Kidney (tissue), 14 donors: Measurements from ENCODE around the gene TNFAIP2. TPM values are rescaled to one million over a fixed set of nuclear protein-coding genes. Genes with fewer than 3 reads are reported as not detected.
"Not testable (repeated sequence)": the region's sequence is repeated elsewhere in the genome, so short reads cannot be mapped to it uniquely, and the experiment has no call there.

Experiments used
- DNase-seq, 5 donors: peaks; one replicate each; pipeline ENCODE4 v3.0.0-alpha.2; 2013 to 2020
- FAIRE-seq: peaks from 2 replicates; lab custom pipeline; 2012; peaks lifted over from hg19 to GRCh38; lab: Jason Lieb, UNC
- H3K27ac ChIP-seq, 2 donors: one replicate each; pipeline ENCODE4 v1.7.0; 2013; ENCODE audit warnings: low read depth in 2 of 2, low read length in 2 of 2, inconsistent platforms in 1 of 2
- H3K27me3 ChIP-seq: one replicate; pipeline ENCODE4 v1.7.1; 2013; ENCODE audit warnings: low read length, inconsistent platforms; ENCODE audit not compliant: control insufficient read depth, insufficient read depth
- H3K36me3 ChIP-seq, 3 donors: one replicate each; pipeline versions ENCODE4 v1.7.0 to v1.7.1; 2013; ENCODE audit warnings: low read length in 3 of 3, control low read depth in 1 of 3, inconsistent platforms in 1 of 3; ENCODE audit not compliant: insufficient read depth in 3 of 3, control insufficient read depth in 2 of 3
- H3K4me1 ChIP-seq, 3 donors: one replicate each; pipeline versions ENCODE4 v1.7.0 to v1.7.1; 2013; ENCODE audit warnings: low read length in 3 of 3, inconsistent platforms in 1 of 3, low read depth in 1 of 3; ENCODE audit not compliant: control insufficient read depth in 2 of 3, insufficient read depth in 2 of 3
- H3K4me3 ChIP-seq, 3 donors: one replicate each; pipeline versions ENCODE4 v1.7.0 to v1.8.1; 2013; ENCODE audit warnings: low read length in 3 of 3, control low read depth in 1 of 3, inconsistent platforms in 1 of 3
- H3K9ac ChIP-seq, 3 donors: one replicate each; pipeline versions ENCODE4 v1.7.0 to v1.7.1; 2013; ENCODE audit warnings: low read length in 3 of 3, control low read depth in 1 of 3, inconsistent platforms in 1 of 3
- H3K9me3 ChIP-seq, 3 donors: one replicate each; pipeline versions ENCODE4 v1.7.0 to v1.7.1; 2013; ENCODE audit warnings: low read length in 3 of 3, control low read depth in 1 of 3, inconsistent platforms in 1 of 3; ENCODE audit not compliant: control insufficient read depth in 2 of 3, insufficient read depth in 1 of 3
- intact Hi-C: fragments of 100-400 bp; cut with DNase I; formaldehyde crosslinking; loops from one replicate; pipeline ENCODE4 v1.11.1; 2022
- polyA plus RNA-seq: library from polyadenylated mRNA; stranded (reverse); fragments of 350-450 nt; fragmentation: Illumina TruSeq; extraction: RNeasy Lipid Tissue Mini Kit (QIAGEN cat#74804); gene quantifications from one replicate; pipeline ENCODE4 v1.2.3, GENCODE V29; 2014; ENCODE audit warnings: low read depth, low replicate concordance; ENCODE audit not compliant: insufficient read depth
- total RNA-seq: library from RNA; stranded (reverse); fragmentation: NEBNext Ultra II Directional; extraction: Animal tissue kit (Norgen Biotek cat#: 25700); gene quantifications from one replicate; pipeline ENCODE4 v1.2.1, GENCODE V29; 2021
- TF ChIP-seq, protein P1 (sequence below): IDR thresholded peaks from 3 replicates; pipeline ENCODE4 v1.5.1; 2012; ENCODE audit warnings: mild to moderate bottlenecking, moderate library complexity, borderline replicate concordance; ENCODE audit not compliant: insufficient read depth; ENCODE audit errors: extremely low read depth
- donor health status: control.
- donor health status: control.
- donor health status: control.
- donor health status: control.
- donor health status: control.
- donor health status: DM: yes; HTN: yes; CAD: no.
- donor health status: Normal renal cell carcinoma (clear cell type).

TNFAIP2 gene
- total and polyA plus RNA-seq, 2 donors from 2014 or later: 42.9 to 301 TPM

DNA sequence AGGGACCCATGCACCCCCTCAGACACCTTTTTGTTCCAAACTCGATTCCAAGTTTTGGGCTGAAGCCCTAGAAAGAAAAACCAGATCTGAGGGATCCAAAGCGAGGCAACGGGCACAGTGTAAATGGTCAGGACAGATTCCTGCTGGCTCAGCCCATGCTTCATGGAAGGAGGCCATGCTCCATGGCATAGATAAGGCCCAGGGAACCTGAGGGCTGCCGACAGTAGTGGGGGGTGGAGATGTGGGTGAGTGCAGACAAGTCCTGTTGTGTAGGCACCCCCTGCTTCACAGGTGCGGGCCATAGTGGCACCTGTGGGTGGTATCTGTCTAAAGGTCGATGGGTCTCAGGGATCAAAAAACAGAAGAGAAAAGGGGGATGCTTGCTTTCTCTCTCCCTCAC is 42.1 kb downstream of the TNFAIP2 start:
- DNase-seq: peak in 1 of 5 donors; percentile 9
- Histone ChIP-seq H3K36me3 (no peaks in the 10 kb centered on the region), H3K27ac (no peak overlapping the region), H3K9me3 (peaks cover 0 to 22% (median 3%) of the 10 kb centered on the region in 3 donors), H3K27me3 (no peaks in the 10 kb centered on the region), H3K4me1 (peaks cover 0 to 20% (median 13%) of the 10 kb centered on the region in 3 donors), H3K9ac (no peak overlapping the region), H3K4me3 (no peak overlapping the region)
- intact Hi-C loops: no loop called here
- TF ChIP-seq, protein P1, sequence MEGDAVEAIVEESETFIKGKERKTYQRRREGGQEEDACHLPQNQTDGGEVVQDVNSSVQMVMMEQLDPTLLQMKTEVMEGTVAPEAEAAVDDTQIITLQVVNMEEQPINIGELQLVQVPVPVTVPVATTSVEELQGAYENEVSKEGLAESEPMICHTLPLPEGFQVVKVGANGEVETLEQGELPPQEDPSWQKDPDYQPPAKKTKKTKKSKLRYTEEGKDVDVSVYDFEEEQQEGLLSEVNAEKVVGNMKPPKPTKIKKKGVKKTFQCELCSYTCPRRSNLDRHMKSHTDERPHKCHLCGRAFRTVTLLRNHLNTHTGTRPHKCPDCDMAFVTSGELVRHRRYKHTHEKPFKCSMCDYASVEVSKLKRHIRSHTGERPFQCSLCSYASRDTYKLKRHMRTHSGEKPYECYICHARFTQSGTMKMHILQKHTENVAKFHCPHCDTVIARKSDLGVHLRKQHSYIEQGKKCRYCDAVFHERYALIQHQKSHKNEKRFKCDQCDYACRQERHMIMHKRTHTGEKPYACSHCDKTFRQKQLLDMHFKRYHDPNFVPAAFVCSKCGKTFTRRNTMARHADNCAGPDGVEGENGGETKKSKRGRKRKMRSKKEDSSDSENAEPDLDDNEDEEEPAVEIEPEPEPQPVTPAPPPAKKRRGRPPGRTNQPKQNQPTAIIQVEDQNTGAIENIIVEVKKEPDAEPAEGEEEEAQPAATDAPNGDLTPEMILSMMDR: no peak
- no peak for FAIRE-seq

DNA sequence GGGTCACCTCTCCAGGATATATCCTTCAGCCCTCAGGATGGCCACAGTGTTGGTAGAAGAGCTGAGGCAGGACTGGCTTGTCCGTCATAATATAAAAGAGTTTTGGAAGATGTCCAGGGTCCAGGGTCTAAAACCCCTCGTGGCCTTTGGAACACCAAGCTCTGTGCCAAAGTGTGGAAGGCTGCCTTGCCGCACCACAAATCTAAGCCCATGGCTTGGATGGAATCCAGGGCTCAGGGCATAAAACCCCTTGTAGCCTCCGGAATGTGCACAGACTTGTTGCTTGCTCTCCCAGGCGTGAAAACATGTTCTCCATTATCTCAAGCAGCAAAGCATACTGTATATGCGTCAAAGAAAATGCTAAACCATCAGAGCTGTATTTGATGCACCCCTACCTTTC is 46.7 kb downstream of the TNFAIP2 start:
- TF ChIP-seq, protein P1: no peak
- intact Hi-C loops: loop anchor here (10.0 kb wide), 1 partner anchor 65 kb away; no protein-coding TSS in a partner anchor
- no peaks in the 10 kb centered on the region for H3K36me3 ChIP-seq
- no peaks in the 10 kb centered on the region for H3K27me3 ChIP-seq
- peak overlapping the region in 2 of 3 donors; percentile 12 to 27 for H3K4me3 ChIP-seq
- no peak overlapping the region for H3K9ac ChIP-seq
- DNase-seq: peak in 1 of 5 donors; percentile 7
- peaks cover 0 to 44% (median 4%) of the 10 kb centered on the region in 3 donors for H3K9me3 ChIP-seq
- no peak for FAIRE-seq
- peaks cover 0 to 9% (median 5%) of the 10 kb centered on the region in 3 donors for H3K4me1 ChIP-seq
- peak overlapping the region; percentile 60 to 75 for H3K27ac ChIP-seq

DNA sequence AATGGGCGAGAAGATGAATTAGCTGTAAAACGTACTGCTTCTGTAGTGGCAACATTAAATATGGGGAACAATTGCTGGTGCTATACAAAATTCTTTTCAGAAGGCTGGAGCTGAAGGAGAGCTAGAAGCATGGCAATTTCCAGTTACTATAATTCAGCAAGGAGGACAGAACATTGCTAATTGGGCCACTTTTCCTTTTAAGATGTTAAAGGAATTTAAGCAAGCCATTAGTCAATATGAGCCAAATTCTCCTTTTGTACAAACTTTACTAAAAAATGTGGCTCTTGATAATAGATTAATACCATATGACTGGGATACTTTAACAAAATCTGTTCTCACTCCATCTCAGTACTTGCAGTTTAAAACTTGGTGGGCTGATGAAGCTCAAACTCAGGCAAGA is 47.9 kb downstream of the TNFAIP2 start:
- FAIRE-seq, H3K9ac ChIP-seq: not testable (repeated sequence)

DNA sequence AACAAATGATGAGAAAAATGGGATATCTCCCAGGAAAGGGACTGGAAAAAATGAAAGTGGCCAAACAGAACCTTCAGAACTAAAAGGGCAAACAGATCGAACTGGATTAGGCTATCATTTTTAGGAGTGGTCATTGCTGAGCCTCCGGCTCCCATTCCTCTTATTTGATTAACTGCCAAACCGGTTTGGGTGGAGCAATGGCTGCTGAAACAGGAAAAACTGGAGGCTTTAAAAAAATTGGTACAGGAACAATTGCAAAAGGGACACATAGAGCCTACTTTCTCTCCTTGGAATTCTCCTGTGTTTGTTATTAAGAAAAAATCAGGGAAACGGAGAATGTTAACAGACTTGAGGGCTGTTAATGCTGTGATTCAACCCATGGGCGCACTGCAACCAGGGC is 49.7 kb downstream of the TNFAIP2 start:
- TF ChIP-seq, protein P1: no peak
- H3K27ac ChIP-seq: no peak overlapping the region
- FAIRE-seq: no peak
- peaks cover 0 to 6% (median 5%) of the 10 kb centered on the region in 3 donors for H3K4me1 ChIP-seq
- no peaks in the 10 kb centered on the region for H3K27me3 ChIP-seq
- intact Hi-C loops: loop anchor here (10.0 kb wide), 1 partner anchor 68 kb away; no protein-coding TSS in a partner anchor
- no peak overlapping the region for H3K4me3 ChIP-seq
- H3K9me3 ChIP-seq: peaks cover 0 to 51% (median 4%) of the 10 kb centered on the region in 3 donors
- no peak overlapping the region for H3K9ac ChIP-seq
- H3K36me3 ChIP-seq: no peaks in the 10 kb centered on the region
- DNase-seq: no peak

More for the DNA sequence above, 47.9 kb downstream of the TNFAIP2 start:
- Histone ChIP-seq H3K9me3 (peaks cover 0 to 51% (median 4%) of the 10 kb centered on the region in 3 donors), H3K27ac (peak overlapping the region in 1 of 2 donors; percentile 75), H3K4me3 (peak overlapping the region in 1 of 3 donors; percentile 27)
- H3K36me3 ChIP-seq, DNase-seq, H3K4me1 ChIP-seq, H3K27me3 ChIP-seq: not testable (repeated sequence)
- intact Hi-C loops: loop anchor here (10.0 kb wide), 1 partner anchor 66 kb away; no protein-coding TSS in a partner anchor

DNA sequence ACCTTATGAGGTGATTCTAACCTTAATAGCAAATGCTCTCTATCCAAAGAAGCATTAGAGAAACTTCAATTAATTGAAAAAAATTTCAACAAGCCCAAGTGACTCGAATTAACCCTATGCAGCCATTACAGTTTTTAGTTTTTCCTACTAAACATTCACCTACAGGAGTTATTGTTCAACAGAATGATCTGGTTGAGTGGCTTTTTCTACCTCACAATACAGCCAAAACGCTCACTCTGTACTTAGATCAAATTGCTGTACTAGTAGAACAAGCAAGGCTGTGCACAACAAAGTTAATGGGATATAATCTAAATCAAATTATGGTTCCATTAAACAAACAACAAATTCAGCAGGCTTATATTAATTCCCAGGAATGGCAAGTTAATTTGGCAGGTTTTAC is 50.6 kb downstream of the TNFAIP2 start:
- not testable (repeated sequence) for DNase-seq, H3K4me1 ChIP-seq, H3K4me3 ChIP-seq, H3K27me3 ChIP-seq, H3K9ac ChIP-seq, FAIRE-seq, H3K36me3 ChIP-seq, H3K27ac ChIP-seq
- H3K9me3 ChIP-seq: peaks cover 0 to 44% (median 4%) of the 10 kb centered on the region in 3 donors
- intact Hi-C loops: loop anchor here (10.0 kb wide), 1 partner anchor 69 kb away; no protein-coding TSS in a partner anchor

DNA sequence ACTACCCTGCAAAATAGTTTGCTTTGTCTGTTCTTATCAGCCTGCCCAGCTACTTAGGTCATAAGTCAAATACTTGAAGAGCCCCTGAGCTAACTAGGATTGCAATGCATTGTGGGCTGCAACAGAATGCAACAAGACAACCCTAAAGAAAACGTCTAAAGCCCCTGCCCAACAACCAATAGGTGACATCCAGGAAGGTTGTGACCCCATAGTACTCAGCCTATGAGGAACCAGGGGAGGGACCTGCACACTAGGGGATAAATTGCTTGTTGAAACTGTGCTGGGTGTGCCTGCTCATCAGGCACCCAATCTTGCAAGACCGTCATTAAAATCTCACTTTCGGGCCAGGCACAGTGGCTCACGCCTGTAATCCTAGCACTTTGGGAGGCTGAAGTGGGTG is 52.9 kb downstream of the TNFAIP2 start:
- H3K27ac ChIP-seq, FAIRE-seq: not testable (repeated sequence)
- peaks cover 0 to 30% (median 0%) of the 10 kb centered on the region in 3 donors for H3K9me3 ChIP-seq

More for the DNA sequence above, 52.9 kb downstream of the TNFAIP2 start:
- H3K9ac ChIP-seq, H3K36me3 ChIP-seq, H3K27me3 ChIP-seq, H3K4me1 ChIP-seq, H3K4me3 ChIP-seq: not testable (repeated sequence)
- intact Hi-C loops: loop anchor here (10.0 kb wide), 1 partner anchor 71 kb away; no protein-coding TSS in a partner anchor
- peak in 1 of 5 donors; percentile 7 for DNase-seq
